ENCODE results near the gene NFKB2.

DNA sequence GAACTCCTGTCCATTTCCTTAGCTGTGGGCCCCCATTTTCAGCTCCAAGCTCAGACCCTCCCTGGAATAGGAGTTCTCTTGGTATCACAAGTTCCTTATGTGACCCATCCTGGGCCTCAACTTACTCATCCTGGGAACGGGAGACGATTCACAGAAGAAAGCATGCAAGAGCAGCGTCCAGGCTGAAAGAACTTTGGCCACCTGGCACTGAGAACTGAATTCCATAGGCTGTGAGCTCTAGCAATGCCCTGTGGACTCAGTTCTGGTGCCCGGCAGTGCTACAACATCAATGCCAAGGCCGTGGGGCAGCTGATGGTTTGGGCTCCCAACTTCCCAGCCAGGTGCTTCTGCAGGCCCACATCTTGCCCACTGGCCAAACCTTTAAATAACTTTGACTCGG, 40.8 kb downstream of the NFKB2 start:
- TF ChIP-seq GATA3 (IDR thresholded peaks at IDR 0.05; ENCODE audit: low read depth, low read length) (no peak), GATA2 (IDR thresholded peaks at IDR 0.05; ENCODE audit: low read depth, low read length) (no peak)
